ENCODE results near the gene ATP2B2. TPM values are rescaled to one million over a fixed set of nuclear protein-coding genes. Genes with fewer than 3 reads are reported as not detected.

ATP2B2 gene
- total and polyA plus RNA-seq, 2 experiments from 2014 or later: 0.42 to 0.63 TPM

- H3K27me3 ChIP-seq (ENCODE audit: insufficient read depth): no peaks in the 10 kb centered on the region
- no peaks in the 10 kb centered on the region for H3F3A ChIP-seq (replicated peaks; ENCODE audit: low read depth)
- no peaks in the 10 kb centered on the region for H3K9me2 ChIP-seq (ENCODE audit: insufficient read depth)
- H3K36me3 ChIP-seq (ENCODE audit: insufficient read depth): no peaks in the 10 kb centered on the region
- Mint-ChIP-seq H3K4me1 (peaks cover 7% of the 10 kb centered on the region), H3K4me3 (no peak overlapping the region), H3K9me3 (no peaks in the 10 kb centered on the region), H3K27me3 (ENCODE audit: insufficient read depth, low read depth, poor library complexity) (peaks cover 6% of the 10 kb centered on the region), H3K36me3 (ENCODE audit: low read depth) (no peaks in the 10 kb centered on the region), H3K27ac (no peak overlapping the region)
- no peak for ATAC-seq
- no peak overlapping the region for H2AFZ ChIP-seq
- H4K20me1 ChIP-seq (replicated peaks; ENCODE audit: insufficient read depth): no peaks in the 10 kb centered on the region
- TF ChIP-seq ETS1 (IDR thresholded peaks at IDR 0.05) (no peak), NANOG (IDR thresholded peaks at IDR 0.05; ENCODE audit: borderline replicate concordance) (no peak), ZNF114 (CRISPR knock-in tag; IDR thresholded peaks at IDR 0.05) (no peak), JUNB (IDR thresholded peaks at IDR 0.05; ENCODE audit: unreplicated experiment) (no peak), CTCF (conservative IDR thresholded peaks at IDR 0.05; ENCODE audit: low read depth in 2 of 2) (no peak), ZNF462 (CRISPR knock-in tag; IDR thresholded peaks at IDR 0.05) (no peak), ZNF331 (CRISPR knock-in tag; IDR thresholded peaks at IDR 0.05; ENCODE audit: low read depth) (no peak), EZH2phosphoT487 (IDR thresholded peaks at IDR 0.05; ENCODE audit: unreplicated experiment) (no peak)
- H3K79me2 ChIP-seq (replicated peaks; ENCODE audit: insufficient read depth): no peaks in the 10 kb centered on the region
- no peak overlapping the region for H3K4me3 ChIP-seq
- no peaks in the 10 kb centered on the region; the same call in 1 of the 2 replicates for H3K4me1 ChIP-seq (ENCODE audit: insufficient read depth)
- no peak overlapping the region for H3K4me2 ChIP-seq
- DNase-seq (ENCODE audit: low spot score): no peak
- H3K27ac ChIP-seq (ENCODE audit: low read depth): no peak overlapping the region
Observed at GRCh38 chr3:10444110-10444429, 61.3 kb downstream of the ATP2B2 start.

Data from GM23338 (cell line).